Fibroblast of the aortic adventitia (primary cell): ENCODE results near the gene DBX1. TPM values are rescaled to one million over a fixed set of nuclear protein-coding genes. Genes with fewer than 3 reads are reported as not detected.

Source experiments
- DNase-seq: peaks from one replicate; pipeline ENCODE4 v3.0.0-alpha.2; 2010; ENCODE audit warnings: low read depth
- H3K4me3 ChIP-seq: 2 replicates; pipeline ENCODE4 v1.5.1; 2011; ENCODE audit warnings: low read depth, mild to moderate bottlenecking, control low read depth, low read length, moderate library complexity
- CTCF ChIP-seq: IDR thresholded peaks from 2 replicates; pipeline ENCODE4 v1.5.1; 2011; ENCODE audit warnings: mild to moderate bottlenecking, low read length, control low read depth, inconsistent platforms; ENCODE audit not compliant: insufficient read depth
- total RNA-seq: library from RNA; depleted of rRNA; stranded (reverse); fragments of >200 nt; gene quantifications from 2 replicates; pipeline ENCODE4 v1.2.3, GENCODE V29; 2012; ENCODE audit warnings: low replicate concordance

DBX1 gene
- total RNA-seq, 1 donor: not detected

GRCh38 chr11:20112291-20113148 is 47.8 kb downstream of the DBX1 start:
- H3K4me3 ChIP-seq: no peak overlapping the region
- peak; percentile 95 for DNase-seq
- TF ChIP-seq CTCF: no peak

- peak; percentile 58 for DNase-seq
- TF ChIP-seq CTCF: no peak
Observed at GRCh38 chr11:20111871-20112270, 48.4 kb downstream of the DBX1 start.

GRCh38 chr11:20110908-20111669 is 49.2 kb downstream of the DBX1 start:
- DNase-seq: peak; percentile 86
- TF ChIP-seq CTCF: peak; percentile 95
- no peak overlapping the region for H3K4me3 ChIP-seq

More at GRCh38 chr11:20111871-20112270, 48.4 kb downstream of the DBX1 start:
- no peak overlapping the region for H3K4me3 ChIP-seq

GRCh38 chr11:20109731-20110445 is 50.4 kb downstream of the DBX1 start:
- no peak for DNase-seq
- TF ChIP-seq CTCF: no peak
- H3K4me3 ChIP-seq: no peak overlapping the region

Other genes with a start within 250 kb of the DBX1 start
- gene HTATIP2, start 203.2 kb upstream of the DBX1 start, total RNA-seq: 27.9 and 82.5 TPM in 2 replicates
- gene PRMT3, start 227.2 kb upstream of the DBX1 start, total RNA-seq: 17.3 and 19.3 TPM in 2 replicates